Glutamatergic neuron (in vitro differentiated cells): ENCODE data around the gene NPM3. TPM values are rescaled to one million over a fixed set of nuclear protein-coding genes. Genes with fewer than 3 reads are reported as not detected.

Experiments used
- DNase-seq: peaks from one replicate; pipeline ENCODE4 v3.0.0; 2022
- H3K27ac Mint-ChIP-seq: one replicate; pipeline ENCODE4 v1.8.0; 2020; ENCODE audit warnings: mild to moderate bottlenecking, mixed read lengths, inconsistent platforms; ENCODE audit not compliant: unreplicated experiment
- H3K27me3 Mint-ChIP-seq: one replicate; pipeline ENCODE4 v1.8.0; 2020; ENCODE audit warnings: mild to moderate bottlenecking, moderate library complexity, mixed read lengths, inconsistent platforms; ENCODE audit not compliant: unreplicated experiment
- H3K36me3 Mint-ChIP-seq: one replicate; pipeline ENCODE4 v1.8.0; 2020; ENCODE audit warnings: mild to moderate bottlenecking, mixed read lengths, inconsistent platforms; ENCODE audit not compliant: unreplicated experiment
- H3K4me1 Mint-ChIP-seq: one replicate; pipeline ENCODE4 v1.8.0; 2020; ENCODE audit warnings: mild to moderate bottlenecking, low read depth, mixed read lengths, inconsistent platforms; ENCODE audit not compliant: unreplicated experiment
- H3K4me3 Mint-ChIP-seq: one replicate; pipeline ENCODE4 v1.8.0; 2020; ENCODE audit warnings: mild to moderate bottlenecking, mixed read lengths, inconsistent platforms; ENCODE audit not compliant: unreplicated experiment
- H3K9me3 Mint-ChIP-seq: one replicate; pipeline ENCODE4 v1.8.0; 2020; ENCODE audit warnings: mild to moderate bottlenecking, moderate library complexity, mixed read lengths, inconsistent platforms; ENCODE audit not compliant: unreplicated experiment
- total RNA-seq: library from RNA; stranded (reverse); fragmentation: NEBNext Ultra II Directional; extraction: Animal tissue kit (Norgen Biotek cat#: 25700); gene quantifications from one replicate; pipeline ENCODE4 v1.2.1, GENCODE V29; 2021; ENCODE audit not compliant: unreplicated experiment
- TF ChIP-seq, protein P1 (sequence below): fragments of 200-600 bp; sonication (generic); IDR thresholded peaks from one replicate; pipeline ENCODE4 v1.5.0; 2021; ENCODE audit not compliant: partially characterized antibody, unreplicated experiment

NPM3 gene
- total RNA-seq, 1 donor from 2014 or later, result 18.1 TPM

GRCh38 chr10:101816913-101817336, 33.7 kb upstream of the NPM3 start:
- Mint-ChIP-seq H3K27ac (peak overlapping the region; percentile 99), H3K9me3 (peaks cover 25% of the 10 kb centered on the region), H3K4me3 (peak overlapping the region; percentile 95), H3K4me1 (peaks cover 30% of the 10 kb centered on the region), H3K36me3 (no peaks in the 10 kb centered on the region), H3K27me3 (peaks cover 17% of the 10 kb centered on the region)
- TF ChIP-seq, protein P1, sequence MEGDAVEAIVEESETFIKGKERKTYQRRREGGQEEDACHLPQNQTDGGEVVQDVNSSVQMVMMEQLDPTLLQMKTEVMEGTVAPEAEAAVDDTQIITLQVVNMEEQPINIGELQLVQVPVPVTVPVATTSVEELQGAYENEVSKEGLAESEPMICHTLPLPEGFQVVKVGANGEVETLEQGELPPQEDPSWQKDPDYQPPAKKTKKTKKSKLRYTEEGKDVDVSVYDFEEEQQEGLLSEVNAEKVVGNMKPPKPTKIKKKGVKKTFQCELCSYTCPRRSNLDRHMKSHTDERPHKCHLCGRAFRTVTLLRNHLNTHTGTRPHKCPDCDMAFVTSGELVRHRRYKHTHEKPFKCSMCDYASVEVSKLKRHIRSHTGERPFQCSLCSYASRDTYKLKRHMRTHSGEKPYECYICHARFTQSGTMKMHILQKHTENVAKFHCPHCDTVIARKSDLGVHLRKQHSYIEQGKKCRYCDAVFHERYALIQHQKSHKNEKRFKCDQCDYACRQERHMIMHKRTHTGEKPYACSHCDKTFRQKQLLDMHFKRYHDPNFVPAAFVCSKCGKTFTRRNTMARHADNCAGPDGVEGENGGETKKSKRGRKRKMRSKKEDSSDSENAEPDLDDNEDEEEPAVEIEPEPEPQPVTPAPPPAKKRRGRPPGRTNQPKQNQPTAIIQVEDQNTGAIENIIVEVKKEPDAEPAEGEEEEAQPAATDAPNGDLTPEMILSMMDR, result no peak
- DNase-seq, result no peak

DNA sequence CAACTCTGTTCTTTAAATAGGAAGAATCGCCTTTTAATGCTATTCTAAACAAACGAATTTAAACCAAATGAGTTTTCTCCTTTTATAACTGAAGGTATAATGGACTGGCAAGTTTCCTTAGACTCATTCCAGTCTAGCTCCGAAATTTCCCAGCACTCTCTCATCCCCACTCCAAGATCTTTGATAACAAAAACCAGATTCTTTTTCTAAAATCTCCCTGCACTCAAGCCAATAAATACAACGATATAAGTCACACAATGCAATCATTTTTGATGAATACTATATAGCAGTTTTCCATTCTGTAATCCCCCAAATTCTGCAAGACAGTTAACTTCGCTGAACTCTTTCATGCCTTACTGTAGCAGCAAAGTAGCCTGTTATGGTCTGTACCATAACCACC, 33.1 kb upstream of the NPM3 start:
- Mint-ChIP-seq H3K9me3 (peaks cover 25% of the 10 kb centered on the region), H3K36me3 (no peaks in the 10 kb centered on the region), H3K27ac (peak overlapping the region; percentile 99), H3K4me3 (peak overlapping the region; percentile 95), H3K27me3 (peaks cover 17% of the 10 kb centered on the region), H3K4me1 (peaks cover 32% of the 10 kb centered on the region)
- DNase-seq, result no peak
- TF ChIP-seq, protein P1, result no peak

DNA sequence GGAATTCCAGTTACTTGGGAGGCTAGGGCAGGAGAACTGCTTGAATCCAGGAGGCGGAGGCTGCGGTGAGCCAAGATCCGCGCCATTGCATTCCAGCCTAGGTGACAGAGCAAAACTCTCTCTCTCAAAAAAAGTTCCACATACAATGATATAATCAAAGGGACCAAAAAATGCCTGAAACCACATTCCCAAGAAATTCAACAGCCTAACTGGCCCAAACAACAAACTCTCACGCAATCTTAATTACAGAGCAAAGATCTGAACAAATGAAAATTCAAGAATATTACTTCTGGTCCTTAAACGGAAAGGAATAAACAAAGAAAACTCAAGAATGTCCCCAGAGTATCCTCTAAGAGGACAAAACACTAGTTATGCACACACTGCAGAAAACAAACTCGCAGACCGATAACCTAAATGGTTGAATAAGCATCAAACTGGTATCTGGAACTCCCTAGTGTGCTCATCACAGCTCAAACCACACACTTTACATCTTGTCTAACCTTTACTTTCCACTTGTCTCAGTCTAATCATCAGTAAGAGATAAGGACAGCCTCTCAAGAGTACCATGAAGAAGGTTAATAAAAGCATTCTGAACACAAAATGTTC, 31.3 kb upstream of the NPM3 start:
- Mint-ChIP-seq H3K9me3 (peaks cover 25% of the 10 kb centered on the region), H3K27me3 (peaks cover 17% of the 10 kb centered on the region), H3K4me1 (peaks cover 33% of the 10 kb centered on the region), H3K4me3 (peak overlapping the region; percentile 95), H3K36me3 (no peaks in the 10 kb centered on the region), H3K27ac (peak overlapping the region; percentile 98)
- TF ChIP-seq, protein P1, result no peak
- DNase-seq, result no peak

DNA sequence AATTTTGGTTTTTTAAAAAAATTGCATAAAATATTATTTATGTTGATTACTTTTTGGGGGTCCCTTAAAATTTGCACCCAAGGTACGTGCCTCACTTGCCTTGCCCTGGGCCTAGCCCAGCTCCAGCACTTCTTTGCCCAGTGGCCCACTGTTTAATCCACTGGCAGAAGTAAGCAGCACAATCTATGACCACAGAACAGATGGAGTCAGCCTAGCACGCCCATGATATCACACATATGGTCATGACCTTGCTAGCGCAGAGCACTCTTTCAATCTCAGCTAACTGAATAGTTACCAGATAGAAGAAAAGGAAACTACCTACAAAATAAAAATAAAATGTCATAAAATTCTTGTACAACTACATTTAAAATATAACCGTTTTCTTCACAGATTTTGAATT, 29.4 kb upstream of the NPM3 start:
- Mint-ChIP-seq H3K4me3 (peak overlapping the region; percentile 95), H3K4me1 (peaks cover 26% of the 10 kb centered on the region), H3K36me3 (peaks cover 2% of the 10 kb centered on the region), H3K9me3 (peaks cover 12% of the 10 kb centered on the region), H3K27ac (peak overlapping the region; percentile 98), H3K27me3 (peaks cover 4% of the 10 kb centered on the region)
- DNase-seq, result peak; percentile 25
- TF ChIP-seq, protein P1, result no peak

DNA sequence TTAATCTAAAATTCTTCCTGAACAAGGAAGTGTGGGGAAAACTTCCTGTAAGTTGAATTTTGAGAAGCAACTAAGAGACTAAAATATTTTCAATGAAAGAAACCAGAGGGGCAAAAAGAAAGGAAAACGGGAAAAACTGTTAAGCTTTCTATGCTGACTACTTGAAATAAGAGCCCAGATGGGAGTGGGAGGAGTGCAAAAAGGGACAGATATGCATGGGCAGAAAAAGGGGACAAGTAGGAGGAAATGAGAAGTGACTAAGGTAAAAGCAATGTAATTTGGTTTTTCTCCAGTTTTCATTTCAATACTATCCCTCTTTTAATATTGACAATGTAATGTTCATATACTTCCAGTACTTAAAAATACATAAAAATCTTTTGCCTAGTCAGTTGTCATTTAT, 23.9 kb upstream of the NPM3 start:
- Mint-ChIP-seq H3K4me1 (peaks cover 3% of the 10 kb centered on the region), H3K36me3 (peaks cover 9% of the 10 kb centered on the region), H3K9me3 (peaks cover 5% of the 10 kb centered on the region), H3K4me3 (no peak overlapping the region), H3K27ac (no peak overlapping the region), H3K27me3 (no peaks in the 10 kb centered on the region)
- TF ChIP-seq, protein P1, result no peak
- no peak for DNase-seq
